BJ (cell line): ENCODE data around the gene GKN2. TPM values are rescaled to one million over a fixed set of nuclear protein-coding genes. Genes with fewer than 3 reads are reported as not detected.

Experiments used
- CTCF ChIA-PET: fragments of 350-600 bp; formaldehyde crosslinking; extraction: SDS; loops from one replicate; lab custom pipeline; 2021; ENCODE audit warnings: antibody characterized with exemption, inconsistent platforms; lab: Yijun Ruan, JAX
- POLR2A ChIA-PET: fragments of 300-600 bp; sonication (Branson Sonifier 250); formaldehyde crosslinking; extraction: SDS; loops from one replicate; lab custom pipeline; 2021; ENCODE audit warnings: antibody characterized with exemption; lab: Charles Lee
- DNase-seq: peaks from one replicate; pipeline ENCODE4 v3.0.0-alpha.2; 2011; ENCODE audit warnings: low read depth
- H3K27me3 ChIP-seq: 2 replicates; pipeline ENCODE4 v1.6.0; 2011; ENCODE audit warnings: low read length; ENCODE audit not compliant: control insufficient read depth, insufficient read depth
- H3K36me3 ChIP-seq: 2 replicates; pipeline ENCODE4 v1.5.1; 2011; ENCODE audit warnings: low read length; ENCODE audit not compliant: control insufficient read depth, insufficient read depth
- H3K4me3 ChIP-seq: 2 replicates; pipeline ENCODE4 v1.5.1; 2011; ENCODE audit warnings: low read depth, mild to moderate bottlenecking, control low read depth, low read length
- polyA plus RNA-seq: library from polyadenylated mRNA; depleted of rRNA; stranded (reverse); fragments of >200 nt; gene quantifications from 2 replicates; pipeline ENCODE4 v1.2.3, GENCODE V29; 2011
- TF ChIP-seq, protein P1 (sequence below): IDR thresholded peaks from 2 replicates; pipeline ENCODE4 v1.5.1; 2011; ENCODE audit warnings: low read depth, mild to moderate bottlenecking, control low read depth, inconsistent platforms, low read length, moderate library complexity; ENCODE audit not compliant: insufficient read depth

The GKN2 gene
- polyA plus RNA-seq, 1 experiment = not detected

DNA sequence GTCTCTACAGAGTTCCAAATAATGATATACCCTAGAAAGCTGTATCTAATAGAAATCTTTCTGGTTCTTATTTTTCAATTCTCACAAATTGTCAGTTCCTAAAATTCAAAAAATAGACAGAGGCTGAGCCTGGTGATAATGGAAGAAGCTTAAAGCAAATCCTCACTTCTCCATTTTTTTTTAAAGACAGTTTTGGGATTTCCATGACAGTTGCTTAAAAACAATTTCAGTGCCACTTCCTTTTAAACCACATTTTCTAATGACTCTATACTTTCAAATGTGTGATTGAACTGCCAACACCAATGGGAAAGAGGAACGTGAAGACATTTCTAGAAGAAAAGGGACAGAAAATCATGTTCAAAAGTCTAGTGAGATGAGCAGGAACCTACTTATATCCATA lies 4.0 kb downstream of the GKN2 start:
- Histone ChIP-seq H3K27me3 (no peaks in the 10 kb centered on the region), H3K36me3 (no peaks in the 10 kb centered on the region), H3K4me3 (no peak overlapping the region)
- DNase-seq = no peak
- TF ChIP-seq, protein P1, sequence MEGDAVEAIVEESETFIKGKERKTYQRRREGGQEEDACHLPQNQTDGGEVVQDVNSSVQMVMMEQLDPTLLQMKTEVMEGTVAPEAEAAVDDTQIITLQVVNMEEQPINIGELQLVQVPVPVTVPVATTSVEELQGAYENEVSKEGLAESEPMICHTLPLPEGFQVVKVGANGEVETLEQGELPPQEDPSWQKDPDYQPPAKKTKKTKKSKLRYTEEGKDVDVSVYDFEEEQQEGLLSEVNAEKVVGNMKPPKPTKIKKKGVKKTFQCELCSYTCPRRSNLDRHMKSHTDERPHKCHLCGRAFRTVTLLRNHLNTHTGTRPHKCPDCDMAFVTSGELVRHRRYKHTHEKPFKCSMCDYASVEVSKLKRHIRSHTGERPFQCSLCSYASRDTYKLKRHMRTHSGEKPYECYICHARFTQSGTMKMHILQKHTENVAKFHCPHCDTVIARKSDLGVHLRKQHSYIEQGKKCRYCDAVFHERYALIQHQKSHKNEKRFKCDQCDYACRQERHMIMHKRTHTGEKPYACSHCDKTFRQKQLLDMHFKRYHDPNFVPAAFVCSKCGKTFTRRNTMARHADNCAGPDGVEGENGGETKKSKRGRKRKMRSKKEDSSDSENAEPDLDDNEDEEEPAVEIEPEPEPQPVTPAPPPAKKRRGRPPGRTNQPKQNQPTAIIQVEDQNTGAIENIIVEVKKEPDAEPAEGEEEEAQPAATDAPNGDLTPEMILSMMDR = no peak
- ChIA-PET POLR2A (no interaction called here), CTCF (no interaction called here)

DNA sequence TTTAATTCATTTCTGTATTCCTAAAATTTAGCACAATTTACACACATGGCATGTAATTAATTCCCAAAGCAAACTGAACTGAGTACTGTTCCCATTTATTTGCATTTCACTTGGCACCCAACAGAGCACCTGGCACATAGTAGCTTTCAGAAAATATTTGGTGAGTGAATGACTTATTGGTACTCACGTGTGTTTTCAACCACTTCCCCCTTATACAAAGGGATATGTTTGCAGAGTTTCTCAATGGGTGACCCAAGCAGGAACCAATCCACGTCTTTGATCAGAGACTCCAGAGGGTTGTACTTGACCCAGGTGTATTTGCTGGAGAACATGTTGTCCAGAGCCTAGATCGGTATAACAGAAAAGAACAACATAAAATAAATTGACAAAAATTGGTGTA lies 6.6 kb downstream of the GKN2 start:
- no peaks in the 10 kb centered on the region for H3K36me3 ChIP-seq
- TF ChIP-seq, protein P1 = no peak
- ChIA-PET POLR2A (no interaction called here), CTCF (interaction anchor here (2.1 kb wide), 1 partner anchor 8 kb away, joined by 5 read pairs; no protein-coding TSS in a partner anchor)
- H3K27me3 ChIP-seq = no peaks in the 10 kb centered on the region
- DNase-seq = no peak
- H3K4me3 ChIP-seq = no peak overlapping the region

DNA sequence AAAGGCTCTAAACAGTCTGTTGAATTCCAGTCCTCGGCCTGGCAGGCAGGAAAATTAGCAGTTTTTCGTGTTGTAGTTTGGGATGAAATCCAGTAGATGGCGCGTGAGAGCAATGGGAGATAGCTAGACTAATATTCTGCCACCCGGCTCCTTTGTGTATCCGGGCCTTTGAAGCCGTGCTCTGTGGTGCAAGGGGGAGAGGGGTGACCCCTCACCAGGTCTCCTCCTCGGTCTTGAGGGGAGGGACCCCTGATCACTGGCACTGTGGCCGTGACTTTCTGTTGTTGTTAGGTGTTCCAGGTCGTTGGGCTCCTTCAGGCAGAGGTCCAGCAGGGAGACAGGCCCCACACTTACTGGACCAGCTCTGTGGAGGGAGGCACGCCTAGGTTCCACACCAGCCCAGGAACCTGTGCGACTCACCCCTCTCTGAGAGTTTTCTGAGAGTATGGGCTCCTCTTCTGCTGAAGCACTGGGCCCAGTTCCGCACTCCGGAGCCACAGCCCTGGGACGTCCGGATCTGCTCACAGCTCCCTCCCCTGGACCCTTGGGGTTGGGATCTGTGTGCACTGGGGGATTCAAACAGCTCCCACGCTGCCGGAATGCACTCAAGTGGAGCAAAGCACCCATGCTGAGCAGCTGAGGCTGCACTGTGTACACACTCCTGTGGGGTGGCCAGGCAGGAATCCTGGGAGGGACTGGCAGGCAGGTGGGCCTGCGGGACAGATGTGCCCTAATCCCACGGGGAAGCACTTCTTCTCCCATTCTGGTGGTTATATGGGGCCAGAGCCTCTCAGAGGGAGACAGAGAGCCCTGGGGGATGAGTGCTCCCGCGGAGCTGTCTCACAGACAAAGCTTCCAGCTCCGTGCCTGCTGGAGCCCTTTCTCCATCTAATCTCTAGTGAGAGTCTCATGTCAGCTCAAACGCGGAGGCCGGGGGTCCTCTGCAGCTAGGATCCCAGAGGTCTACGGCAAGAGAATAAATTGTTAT lies 8.8 kb downstream of the GKN2 start:
- TF ChIP-seq, protein P1 = peak; percentile 79
- H3K36me3 ChIP-seq = no peaks in the 10 kb centered on the region
- POLR2A ChIA-PET = no interaction called here
- no peaks in the 10 kb centered on the region for H3K27me3 ChIP-seq
- H3K4me3 ChIP-seq = no peak overlapping the region
- CTCF ChIA-PET = interaction anchor here (0.6 to 2.6 kb wide), 33 partner anchors 8 to 781 kb away, joined by 3 to 22 read pairs (median 3); partner anchors contain the start of gene ANTXR1
- no peak for DNase-seq

DNA sequence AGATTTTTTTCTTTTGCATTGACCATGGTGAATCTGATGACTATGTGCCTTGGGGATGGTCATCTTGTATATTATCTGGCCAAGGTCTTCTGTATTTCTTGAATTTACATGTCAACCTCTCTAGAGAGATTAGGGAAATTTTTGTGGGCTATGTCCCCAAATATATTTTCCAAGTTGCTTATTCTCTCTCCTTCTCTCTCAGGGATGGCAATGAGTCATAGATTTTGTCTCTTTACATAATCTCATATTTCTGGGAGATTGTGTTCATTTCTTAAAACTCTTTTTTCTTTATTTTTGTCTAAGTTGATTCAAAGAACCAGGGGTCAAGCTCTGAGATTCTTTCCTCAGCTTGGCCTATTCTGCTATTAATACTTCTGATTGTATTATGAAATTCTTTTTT lies 9.9 kb downstream of the GKN2 start:
- ChIA-PET POLR2A (no interaction called here), CTCF (interaction anchor here (0.6 to 2.6 kb wide), 25 partner anchors 9 to 782 kb away, joined by 3 to 22 read pairs (median 3); partner anchors contain the start of gene ANTXR1)
- H3K36me3 ChIP-seq = no peaks in the 10 kb centered on the region
- no peak overlapping the region for H3K4me3 ChIP-seq
- no peak for DNase-seq
- TF ChIP-seq, protein P1 = no peak
- H3K27me3 ChIP-seq = no peaks in the 10 kb centered on the region

DNA sequence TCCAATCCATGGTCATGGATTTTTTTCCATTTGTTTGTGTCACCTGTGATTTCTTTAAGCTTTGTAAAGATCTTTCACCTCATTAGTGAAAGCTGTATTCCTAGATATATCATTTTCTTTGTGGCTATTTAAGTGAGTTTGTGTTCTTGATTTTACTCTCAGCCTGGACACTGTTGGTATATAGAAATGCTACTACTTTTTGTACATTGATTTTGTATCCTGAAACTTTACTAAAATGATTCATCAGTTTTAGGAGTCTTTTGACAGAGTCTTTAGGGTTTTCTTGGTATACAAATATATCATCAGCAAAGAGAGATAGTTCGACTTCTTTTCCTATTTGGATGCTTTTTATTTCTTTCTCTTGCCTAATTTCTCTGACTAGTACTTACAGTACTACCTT lies 12.3 kb downstream of the GKN2 start:
- CTCF ChIA-PET = no interaction called here
- DNase-seq = no peak
- H3K4me3 ChIP-seq = no peak overlapping the region
- POLR2A ChIA-PET = no interaction called here
- TF ChIP-seq, protein P1 = no peak
- no peaks in the 10 kb centered on the region for H3K27me3 ChIP-seq
- H3K36me3 ChIP-seq = no peaks in the 10 kb centered on the region
